Upper lobe of left lung (tissue), 4 donors: Measurements from ENCODE around the gene SLC25A21.

ENCODE experiments used
- CTCF ChIP-seq, 6 experiments: fragments of 450-650 bp in 4 of 6; fragments of 200-600 bp in 2 of 6; sonication (generic) in 2 of 6; IDR thresholded peaks; one replicate each; pipeline ENCODE4 v1.5.1; 2016 to 2019; ENCODE audit warnings: antibody characterized with exemption in 6 of 6
- POLR2A ChIP-seq, 4 donors: fragments of 450-650 bp; IDR thresholded peaks; one replicate each; pipeline ENCODE4 v1.5.1; 2016 to 2017; ENCODE audit warnings: antibody characterized with exemption in 4 of 4, mild to moderate bottlenecking in 2 of 4

DNA sequence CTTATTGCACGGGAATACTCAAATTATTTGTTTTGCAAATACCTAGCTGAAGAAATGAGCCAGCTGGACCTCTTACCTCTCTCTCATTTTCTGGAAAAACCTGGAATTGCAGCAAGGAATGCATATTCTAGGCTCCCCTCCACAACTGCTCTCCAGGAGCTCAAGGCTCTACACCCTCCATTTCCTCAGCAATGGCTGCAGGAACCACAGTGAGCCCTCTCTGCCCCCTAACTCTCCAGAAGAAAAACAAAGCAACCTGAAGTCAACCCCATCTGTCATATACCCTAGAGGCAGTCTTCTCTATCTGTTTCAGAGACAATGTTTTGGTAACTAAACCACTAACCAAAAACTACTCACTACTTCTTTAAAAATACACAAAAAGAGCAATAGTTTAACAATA, 221.6 kb downstream of the SLC25A21 start:
- no peak for TF ChIP-seq CTCF (IDR thresholded peaks at IDR 0.05)
- no peak for TF ChIP-seq POLR2A (IDR thresholded peaks at IDR 0.05)
